Lower leg skin (tissue), 3 donors: ENCODE results near the gene CCNJL.

ENCODE experiments used
- CTCF ChIP-seq, 3 donors: fragments of 450-650 bp; IDR thresholded peaks; one replicate each; pipeline ENCODE4 v1.5.1; 2016; ENCODE audit warnings: antibody characterized with exemption in 3 of 3, mild to moderate bottlenecking in 3 of 3, moderate library complexity in 2 of 3
- POLR2A ChIP-seq, 2 donors: fragments of 450-650 bp; IDR thresholded peaks; one replicate each; pipeline ENCODE4 v1.6.1; 2016 to 2017; ENCODE audit warnings: antibody characterized with exemption in 2 of 2, mild to moderate bottlenecking in 1 of 2, moderate library complexity in 1 of 2

- TF ChIP-seq CTCF (IDR thresholded peaks at IDR 0.05) (no peak), POLR2A (IDR thresholded peaks at IDR 0.05) (no peak)
Measured at GRCh38 chr5:160266044-160266443, 46.3 kb downstream of the CCNJL start.
